Measurements from ENCODE around the gene USP9X.
A peak's percentile ranks its signal among the peaks of the same experiment; 100 is the strongest.

USP9X gene

DNA sequence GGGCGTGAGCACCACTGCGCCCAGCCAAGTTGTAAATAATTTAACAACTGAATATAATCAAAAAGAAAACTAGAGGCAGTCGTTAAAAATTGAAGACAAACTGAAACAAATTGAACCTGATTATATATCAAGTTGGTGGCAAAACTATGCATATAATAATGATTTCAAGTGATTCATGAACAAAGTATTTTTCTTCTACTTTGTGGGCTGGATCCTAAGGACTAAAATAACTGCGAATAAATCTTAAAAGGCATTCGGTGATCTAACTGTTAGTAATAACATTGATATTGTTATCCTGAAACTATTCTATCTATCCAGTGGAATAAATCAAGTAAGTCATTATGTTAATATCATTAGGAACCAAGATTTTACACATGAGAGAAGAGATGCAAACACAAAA lies 21.2 kb upstream of the USP9X start:
- H3K9ac ChIP-seq (ENCODE audit: low read depth, low read length) = no peak overlapping the region
- no peaks in the 10 kb centered on the region for H3K36me3 ChIP-seq (ENCODE audit: insufficient read depth, low read length)
- H3K4me2 ChIP-seq (ENCODE audit: low read length) = peak overlapping the region; percentile 31
- no peak overlapping the region for H3K4me3 ChIP-seq (ENCODE audit: low read length)
- H3K4me1 ChIP-seq (ENCODE audit: control insufficient read depth, insufficient read depth, low read length) = no peaks in the 10 kb centered on the region
- no peaks in the 10 kb centered on the region for H3K9me3 ChIP-seq (replicated peaks; ENCODE audit: low read length)
- H3K27me3 ChIP-seq (ENCODE audit: control insufficient read depth, insufficient read depth, low read length) = peaks cover 13% of the 10 kb centered on the region

GRCh38 chrX:41066391-41066790 lies 18.9 kb upstream of the USP9X start:
- no peak overlapping the region for H3K4me3 ChIP-seq (ENCODE audit: low read length)
- no peaks in the 10 kb centered on the region for H3K36me3 ChIP-seq (ENCODE audit: insufficient read depth, low read length)
- no peaks in the 10 kb centered on the region for H3K9me3 ChIP-seq (replicated peaks; ENCODE audit: low read length)
- H3K27me3 ChIP-seq (ENCODE audit: control insufficient read depth, insufficient read depth, low read length) = peaks cover 23% of the 10 kb centered on the region
- no peaks in the 10 kb centered on the region for H3K4me1 ChIP-seq (ENCODE audit: control insufficient read depth, insufficient read depth, low read length)
- H3K4me2 ChIP-seq (ENCODE audit: low read length) = no peak overlapping the region
- no peak overlapping the region for H3K9ac ChIP-seq (ENCODE audit: low read depth, low read length)

- no peak overlapping the region for H3K9ac ChIP-seq (ENCODE audit: low read depth, low read length)
- H3K4me2 ChIP-seq (ENCODE audit: low read length) = no peak overlapping the region
- H3K4me3 ChIP-seq (ENCODE audit: low read length) = no peak overlapping the region
- H3K4me1 ChIP-seq (ENCODE audit: control insufficient read depth, insufficient read depth, low read length) = no peaks in the 10 kb centered on the region
- H3K27me3 ChIP-seq (ENCODE audit: control insufficient read depth, insufficient read depth, low read length) = peaks cover 27% of the 10 kb centered on the region
- H3K36me3 ChIP-seq (ENCODE audit: insufficient read depth, low read length) = no peaks in the 10 kb centered on the region
- no peaks in the 10 kb centered on the region for H3K9me3 ChIP-seq (replicated peaks; ENCODE audit: low read length)
Measured at GRCh38 chrX:41066969-41067368, 18.3 kb upstream of the USP9X start.

DNA sequence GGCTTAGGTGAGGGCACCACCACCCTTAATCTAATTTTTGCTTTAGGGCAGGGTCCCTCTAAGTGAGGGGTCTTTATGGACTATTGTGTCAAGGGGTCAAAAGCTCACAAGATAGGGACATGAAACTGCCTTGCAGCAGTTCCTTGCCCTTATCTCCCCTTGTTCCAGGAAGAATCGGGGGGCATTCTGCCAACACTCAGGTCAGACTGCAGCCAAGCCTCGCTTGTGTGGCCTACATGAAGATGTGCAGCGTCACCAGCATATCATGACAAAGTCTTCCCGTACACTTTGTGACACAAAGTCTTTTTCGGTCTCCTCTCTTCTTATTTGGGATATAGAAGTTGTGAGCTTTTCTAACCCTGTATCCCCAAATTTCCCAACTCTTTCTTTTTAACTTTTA lies 17.5 kb upstream of the USP9X start:
- Histone ChIP-seq H3K9me3 (replicated peaks; ENCODE audit: low read length) (no peaks in the 10 kb centered on the region), H3K27me3 (ENCODE audit: control insufficient read depth, insufficient read depth, low read length) (peaks cover 27% of the 10 kb centered on the region), H3K36me3 (ENCODE audit: insufficient read depth, low read length) (no peaks in the 10 kb centered on the region), H3K4me3 (ENCODE audit: low read length) (no peak overlapping the region), H3K4me1 (ENCODE audit: control insufficient read depth, insufficient read depth, low read length) (no peaks in the 10 kb centered on the region), H3K4me2 (ENCODE audit: low read length) (no peak overlapping the region), H3K9ac (ENCODE audit: low read depth, low read length) (no peak overlapping the region)

- Histone ChIP-seq H3K9me3 (replicated peaks; ENCODE audit: low read length) (no peaks in the 10 kb centered on the region), H3K9ac (ENCODE audit: low read depth, low read length) (no peak overlapping the region), H3K4me3 (ENCODE audit: low read length) (no peak overlapping the region), H3K4me2 (ENCODE audit: low read length) (no peak overlapping the region), H3K36me3 (ENCODE audit: insufficient read depth, low read length) (no peaks in the 10 kb centered on the region), H3K27me3 (ENCODE audit: control insufficient read depth, insufficient read depth, low read length) (peaks cover 31% of the 10 kb centered on the region), H3K4me1 (ENCODE audit: control insufficient read depth, insufficient read depth, low read length) (no peaks in the 10 kb centered on the region)
Measured at GRCh38 chrX:41076742-41077141, 8.5 kb upstream of the USP9X start.

DNA sequence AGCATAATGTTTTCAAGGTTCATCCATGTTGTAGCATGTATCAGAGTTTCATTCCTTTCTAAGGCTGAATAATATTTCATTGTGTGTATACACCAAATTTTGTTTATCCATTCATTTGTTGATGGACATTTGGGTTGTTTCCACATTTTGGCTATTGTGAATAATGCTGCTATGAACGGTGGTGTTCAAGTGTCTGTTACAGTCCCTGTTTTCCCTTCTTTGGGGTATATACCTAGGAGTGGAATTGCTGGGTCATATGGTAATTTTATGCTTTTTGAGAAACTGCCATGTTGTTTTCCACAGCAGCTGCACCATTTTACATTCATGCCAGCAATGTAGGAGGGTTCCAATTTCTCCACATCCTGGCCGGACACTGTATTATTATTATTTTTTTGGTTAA lies 3.4 kb upstream of the USP9X start:
- Histone ChIP-seq H3K4me2 (ENCODE audit: low read length) (no peak overlapping the region), H3K27me3 (ENCODE audit: control insufficient read depth, insufficient read depth, low read length) (peaks cover 29% of the 10 kb centered on the region), H3K9me3 (replicated peaks; ENCODE audit: low read length) (no peaks in the 10 kb centered on the region), H3K36me3 (ENCODE audit: insufficient read depth, low read length) (no peaks in the 10 kb centered on the region), H3K4me1 (ENCODE audit: control insufficient read depth, insufficient read depth, low read length) (peaks cover 3% of the 10 kb centered on the region), H3K4me3 (ENCODE audit: low read length) (no peak overlapping the region), H3K9ac (ENCODE audit: low read depth, low read length) (no peak overlapping the region)

DNA sequence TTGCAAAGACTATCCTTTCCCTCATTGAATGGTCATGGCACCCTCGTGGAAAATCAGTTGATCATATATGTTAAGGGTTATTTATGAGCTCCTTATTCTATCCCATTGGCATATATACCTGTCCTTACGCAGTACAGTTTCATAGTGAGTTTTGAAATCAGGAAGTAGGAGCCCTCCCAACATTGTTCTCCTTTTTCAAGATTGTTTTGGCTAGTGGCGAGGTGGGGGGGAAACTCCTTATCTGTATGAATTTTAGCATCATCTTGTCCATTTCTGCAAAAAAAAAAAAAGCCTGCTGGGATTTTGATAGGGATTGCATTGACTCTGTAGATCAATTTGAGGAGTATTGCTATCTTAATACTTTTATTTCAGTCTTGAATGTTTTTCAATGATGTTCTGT lies 2.5 kb upstream of the USP9X start:
- no peak overlapping the region for H3K9ac ChIP-seq (ENCODE audit: low read depth, low read length)
- H3K36me3 ChIP-seq (ENCODE audit: insufficient read depth, low read length) = no peaks in the 10 kb centered on the region
- no peak overlapping the region for H3K4me3 ChIP-seq (ENCODE audit: low read length)
- peaks cover 3% of the 10 kb centered on the region for H3K4me1 ChIP-seq (ENCODE audit: control insufficient read depth, insufficient read depth, low read length)
- no peaks in the 10 kb centered on the region for H3K9me3 ChIP-seq (replicated peaks; ENCODE audit: low read length)
- H3K27me3 ChIP-seq (ENCODE audit: control insufficient read depth, insufficient read depth, low read length) = peaks cover 20% of the 10 kb centered on the region
- H3K4me2 ChIP-seq (ENCODE audit: low read length) = no peak overlapping the region

GRCh38 chrX:41084044-41084892 lies 977 bp upstream of the USP9X start:
- peak overlapping the region; percentile 98 for H3K9ac ChIP-seq (ENCODE audit: low read depth, low read length)
- peak overlapping the region; percentile 96 for H3K4me2 ChIP-seq (ENCODE audit: low read length)
- no peaks in the 10 kb centered on the region for H3K36me3 ChIP-seq (ENCODE audit: insufficient read depth, low read length)
- no peaks in the 10 kb centered on the region for H3K9me3 ChIP-seq (replicated peaks; ENCODE audit: low read length)
- peaks cover 3% of the 10 kb centered on the region for H3K4me1 ChIP-seq (ENCODE audit: control insufficient read depth, insufficient read depth, low read length)
- peaks cover 17% of the 10 kb centered on the region for H3K27me3 ChIP-seq (ENCODE audit: control insufficient read depth, insufficient read depth, low read length)
- H3K4me3 ChIP-seq (ENCODE audit: low read length) = peak overlapping the region; percentile 83

GRCh38 chrX:41085512-41085877 lies 250 bp downstream of the USP9X start:
- peaks cover 3% of the 10 kb centered on the region for H3K4me1 ChIP-seq (ENCODE audit: control insufficient read depth, insufficient read depth, low read length)
- no peaks in the 10 kb centered on the region for H3K9me3 ChIP-seq (replicated peaks; ENCODE audit: low read length)
- peak overlapping the region; percentile 77 for H3K4me2 ChIP-seq (ENCODE audit: low read length)
- H3K4me3 ChIP-seq (ENCODE audit: low read length) = peak overlapping the region; percentile 83
- H3K27me3 ChIP-seq (ENCODE audit: control insufficient read depth, insufficient read depth, low read length) = peaks cover 13% of the 10 kb centered on the region
- H3K9ac ChIP-seq (ENCODE audit: low read depth, low read length) = peak overlapping the region; percentile 98
- H3K36me3 ChIP-seq (ENCODE audit: insufficient read depth, low read length) = no peaks in the 10 kb centered on the region

GRCh38 chrX:41085878-41086626 lies 807 bp downstream of the USP9X start:
- peak overlapping the region; percentile 83 for H3K4me3 ChIP-seq (ENCODE audit: low read length)
- H3K4me2 ChIP-seq (ENCODE audit: low read length) = peak overlapping the region; percentile 77
- peak overlapping the region; percentile 98 for H3K9ac ChIP-seq (ENCODE audit: low read depth, low read length)
- no peaks in the 10 kb centered on the region for H3K36me3 ChIP-seq (ENCODE audit: insufficient read depth, low read length)
- no peaks in the 10 kb centered on the region for H3K9me3 ChIP-seq (replicated peaks; ENCODE audit: low read length)
- H3K4me1 ChIP-seq (ENCODE audit: control insufficient read depth, insufficient read depth, low read length) = peaks cover 3% of the 10 kb centered on the region
- H3K27me3 ChIP-seq (ENCODE audit: control insufficient read depth, insufficient read depth, low read length) = peaks cover 9% of the 10 kb centered on the region

- Histone ChIP-seq H3K9ac (ENCODE audit: low read depth, low read length) (peak overlapping the region; percentile 98), H3K9me3 (replicated peaks; ENCODE audit: low read length) (no peaks in the 10 kb centered on the region), H3K4me3 (ENCODE audit: low read length) (peak overlapping the region; percentile 83), H3K36me3 (ENCODE audit: insufficient read depth, low read length) (no peaks in the 10 kb centered on the region), H3K27me3 (ENCODE audit: control insufficient read depth, insufficient read depth, low read length) (peaks cover 8% of the 10 kb centered on the region), H3K4me2 (ENCODE audit: low read length) (peak overlapping the region; percentile 77), H3K4me1 (ENCODE audit: control insufficient read depth, insufficient read depth, low read length) (peaks cover 3% of the 10 kb centered on the region)
Measured at GRCh38 chrX:41086627-41086932, 1.3 kb downstream of the USP9X start.

DNA sequence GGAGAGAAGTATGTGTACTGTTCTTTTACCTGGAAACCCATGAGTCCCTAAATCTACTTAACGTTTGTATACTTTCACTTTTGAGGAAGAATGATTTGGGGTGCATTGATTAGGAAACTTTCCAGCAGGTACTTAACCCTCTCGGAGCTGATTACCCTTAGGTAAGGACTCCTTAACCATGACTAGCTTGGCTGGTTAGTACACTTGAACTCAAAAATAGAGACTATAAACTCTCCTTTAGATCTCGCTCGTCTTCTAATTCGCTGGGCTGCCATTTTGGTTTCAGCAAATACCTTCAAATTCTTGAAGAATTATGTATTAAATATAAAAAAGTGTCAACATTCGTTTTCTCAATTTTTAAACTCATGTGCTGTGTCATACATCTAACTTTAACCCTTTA lies 2.0 kb downstream of the USP9X start:
- Histone ChIP-seq H3K4me3 (ENCODE audit: low read length) (peak overlapping the region; percentile 83), H3K9me3 (replicated peaks; ENCODE audit: low read length) (no peaks in the 10 kb centered on the region), H3K9ac (ENCODE audit: low read depth, low read length) (peak overlapping the region; percentile 98), H3K36me3 (ENCODE audit: insufficient read depth, low read length) (no peaks in the 10 kb centered on the region), H3K27me3 (ENCODE audit: control insufficient read depth, insufficient read depth, low read length) (peaks cover 2% of the 10 kb centered on the region), H3K4me1 (ENCODE audit: control insufficient read depth, insufficient read depth, low read length) (peaks cover 9% of the 10 kb centered on the region), H3K4me2 (ENCODE audit: low read length) (peak overlapping the region; percentile 77)

Data from skeletal muscle satellite cell (primary cell).